GM18517 (cell line): Measurements from ENCODE around the gene PPP2R5B.

Source experiments
- ATAC-seq: cut with Tn5 transposase; IDR thresholded peaks from one replicate; pipeline ENCODE4 v1.9.1; 2021; ENCODE audit warnings: mild to moderate bottlenecking, moderate library complexity; ENCODE audit not compliant: unreplicated experiment

The PPP2R5B gene

DNA sequence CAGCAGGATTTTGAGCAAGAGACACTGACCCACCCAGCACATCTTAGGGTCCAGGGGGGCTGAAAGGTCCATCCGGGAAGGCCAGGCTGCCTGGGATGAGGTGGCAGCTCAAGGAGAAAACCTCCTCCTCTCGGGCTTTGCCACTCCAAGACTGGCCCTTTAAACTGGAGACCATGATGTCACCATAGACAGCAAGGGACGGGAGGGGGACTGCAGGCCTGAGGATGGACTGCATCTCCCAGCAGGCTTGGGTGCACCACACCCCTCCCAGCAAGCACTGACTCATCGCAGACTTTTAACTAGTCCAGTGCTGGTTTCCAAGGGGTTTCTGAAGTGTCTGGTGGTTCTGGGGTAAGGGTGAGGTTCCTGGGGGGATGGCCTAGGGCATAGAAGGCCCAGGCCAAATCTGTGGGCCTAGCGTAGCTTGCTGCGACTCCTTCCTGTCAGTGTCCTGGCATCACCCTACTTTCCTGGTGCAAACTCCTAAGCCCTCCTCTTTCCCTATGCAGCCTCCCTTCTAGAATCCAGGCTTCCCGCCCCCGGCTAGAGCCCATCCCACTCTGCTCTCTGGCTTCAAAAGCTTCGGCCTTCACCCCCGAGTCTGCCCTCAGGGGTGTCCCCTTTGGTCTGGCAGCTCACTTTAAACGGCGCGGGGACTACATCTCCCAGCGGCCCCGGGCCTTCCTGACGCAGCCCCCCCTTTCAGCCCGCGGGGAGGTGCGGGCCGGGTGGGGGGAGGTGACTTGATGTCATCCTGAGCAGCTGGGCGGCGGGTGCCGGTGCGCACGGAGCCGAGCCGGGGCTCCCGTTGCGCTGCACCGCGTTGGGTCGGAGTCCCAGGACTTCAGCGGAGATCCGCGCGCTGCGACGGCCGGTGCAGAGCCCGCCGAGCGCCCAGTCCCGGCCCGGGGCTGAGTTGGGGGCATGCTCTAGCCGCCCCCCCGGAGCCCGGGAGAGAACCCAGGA is at the start of gene PPP2R5B:
PPP2R5B (plus strand) TSS at position 746 of the 966 bp plus-strand sequence. CDS start 1,046 bp downstream, outside the sequence.
- ATAC-seq, result peak; percentile 63

DNA sequence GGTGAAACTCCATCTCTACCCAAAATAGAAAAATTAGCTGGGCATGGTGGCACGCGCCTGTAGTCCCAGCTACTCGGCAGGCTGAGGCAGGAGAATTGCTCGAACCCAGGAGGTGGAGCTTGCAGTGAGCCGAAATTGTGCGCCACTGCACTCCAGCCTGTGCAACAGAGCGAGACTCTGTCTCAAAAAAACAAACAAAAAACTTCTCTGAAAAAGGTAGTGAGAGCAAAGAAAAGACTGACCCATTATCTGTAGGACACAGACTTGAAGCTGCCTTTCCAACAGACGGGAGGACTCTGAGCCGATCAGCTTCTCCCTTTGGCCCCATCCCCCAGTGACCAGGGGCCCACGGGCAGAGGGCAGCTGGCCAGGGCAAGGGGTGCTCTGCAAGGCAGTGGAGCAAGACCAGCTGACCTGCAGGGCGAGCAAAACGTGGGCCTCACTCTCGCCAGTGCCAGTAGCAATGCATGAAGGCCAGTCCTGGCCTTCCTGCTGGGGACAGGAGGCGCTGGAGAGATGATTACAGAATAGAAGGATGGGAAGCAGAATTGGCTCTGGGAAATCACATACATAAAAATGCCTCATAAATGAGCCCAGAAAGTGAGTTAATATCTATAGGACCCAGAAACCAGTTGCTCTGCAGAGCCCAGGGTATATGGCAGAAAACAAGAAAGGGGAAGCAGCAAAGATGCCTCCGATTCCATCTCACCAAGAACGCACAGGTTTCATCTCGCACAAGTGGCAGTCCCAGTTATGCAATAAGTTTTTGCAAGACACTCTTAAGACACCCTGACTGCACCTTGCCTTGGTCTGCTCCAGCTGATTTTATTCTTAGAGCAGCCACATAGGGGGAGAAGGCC is 48.9 kb upstream of the PPP2R5B start:
- no peak for ATAC-seq

DNA sequence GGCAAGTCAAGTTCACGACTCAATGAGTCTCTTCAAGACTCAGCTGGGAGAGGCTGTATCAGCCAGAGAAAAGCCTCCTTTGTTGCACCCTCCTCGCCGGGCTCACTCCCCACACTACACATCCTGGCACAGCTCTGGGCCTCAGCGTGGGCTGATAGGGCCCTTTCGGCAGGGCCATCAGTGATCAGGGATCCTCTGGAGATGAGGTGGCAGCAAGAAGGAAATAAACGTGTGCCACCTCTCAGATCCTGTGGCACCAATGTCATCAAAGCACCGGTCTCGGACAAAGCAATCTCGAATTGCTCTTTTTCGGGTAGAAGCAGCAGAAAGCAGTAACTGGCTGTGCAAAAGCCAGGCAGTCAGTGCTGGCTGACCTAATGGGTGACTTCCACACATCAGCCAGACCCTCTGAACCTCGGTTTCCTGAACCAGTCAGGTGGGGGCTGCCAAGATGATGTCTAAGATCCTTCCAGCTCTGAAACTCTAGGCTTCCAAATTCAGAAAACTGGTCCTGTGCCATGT is 48.2 kb upstream of the PPP2R5B start:
- no peak for ATAC-seq

DNA sequence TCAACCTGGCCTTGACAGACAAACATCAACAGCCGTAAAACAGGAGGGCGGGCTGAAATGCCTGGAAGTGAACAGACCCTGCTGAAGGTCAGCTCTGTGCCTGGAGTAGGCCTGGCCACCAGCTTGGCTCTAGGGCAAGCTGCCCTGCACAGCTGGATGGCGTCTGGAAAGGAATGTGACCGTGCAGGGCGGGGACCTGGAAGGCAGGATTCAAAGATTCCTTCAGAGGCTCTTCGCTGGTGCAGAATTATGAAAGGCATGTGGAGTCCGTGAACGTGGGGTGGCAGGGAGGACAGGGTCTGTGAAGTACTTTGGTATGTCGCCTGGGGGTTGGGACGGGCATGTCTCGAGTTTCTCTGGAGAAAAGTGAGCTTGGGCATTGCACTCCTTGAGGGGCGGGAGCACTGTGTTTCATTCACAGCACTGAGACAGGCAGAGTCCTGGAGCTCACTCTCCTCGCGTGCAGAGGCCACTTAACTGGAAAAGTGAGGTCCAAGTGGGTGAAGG is 47.6 kb upstream of the PPP2R5B start:
- no peak for ATAC-seq

DNA sequence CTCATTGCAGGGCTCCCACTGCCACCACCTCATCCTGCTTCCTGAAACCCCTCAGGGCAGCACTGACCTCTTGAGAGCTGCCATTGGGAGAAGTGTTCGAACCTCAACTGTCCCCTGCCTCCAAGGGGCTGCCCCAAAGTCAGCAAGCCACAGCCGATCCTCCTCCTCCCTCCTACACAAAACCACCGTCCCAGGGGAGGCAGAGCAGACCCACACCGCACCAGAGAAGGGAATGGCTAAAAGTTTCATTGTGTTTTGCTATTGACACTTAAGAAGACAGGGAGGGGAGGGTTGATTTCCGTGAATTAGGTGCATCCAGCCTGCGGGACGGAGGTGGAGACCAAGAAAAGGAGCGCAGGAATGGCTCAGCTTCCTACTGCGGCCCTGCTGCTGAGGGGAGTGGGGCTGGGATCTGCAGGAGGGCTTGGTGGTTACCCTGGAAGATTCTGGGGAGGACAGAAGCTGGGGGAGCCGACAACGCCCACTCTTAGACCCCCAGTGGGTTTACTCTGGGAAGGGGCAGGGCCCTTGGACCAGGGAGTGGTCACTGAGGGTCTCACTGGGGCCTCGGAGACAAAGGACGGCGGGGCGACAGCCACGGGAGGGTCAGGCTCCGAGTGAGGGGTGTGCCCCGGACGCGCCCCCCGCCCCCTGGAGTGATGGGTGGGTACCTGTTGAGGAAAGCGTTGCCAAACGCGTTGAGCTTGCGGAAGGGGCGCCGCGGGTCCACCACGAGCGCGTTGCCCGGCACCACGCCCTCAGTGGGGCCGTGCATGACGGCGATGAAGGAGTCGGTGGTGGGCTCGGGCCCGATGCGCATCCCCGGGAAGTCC is 46.9 kb upstream of the PPP2R5B start:
- peak; percentile 1 for ATAC-seq

DNA sequence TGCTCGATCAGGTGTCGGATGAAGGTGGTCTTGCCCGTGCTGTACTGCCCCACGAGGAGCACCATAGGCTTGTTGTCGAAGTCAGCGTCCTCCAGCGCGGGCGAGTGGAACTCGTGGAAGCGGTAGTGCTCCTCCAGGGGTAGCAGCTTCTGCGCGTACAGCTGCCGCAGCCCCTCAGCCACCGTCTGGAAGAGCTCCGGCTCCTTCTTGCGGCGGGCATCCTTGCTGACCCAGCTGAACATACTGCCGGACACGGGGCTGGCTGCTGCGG is 46.3 kb upstream of the PPP2R5B start:
- ATAC-seq, result peak; percentile 17

DNA sequence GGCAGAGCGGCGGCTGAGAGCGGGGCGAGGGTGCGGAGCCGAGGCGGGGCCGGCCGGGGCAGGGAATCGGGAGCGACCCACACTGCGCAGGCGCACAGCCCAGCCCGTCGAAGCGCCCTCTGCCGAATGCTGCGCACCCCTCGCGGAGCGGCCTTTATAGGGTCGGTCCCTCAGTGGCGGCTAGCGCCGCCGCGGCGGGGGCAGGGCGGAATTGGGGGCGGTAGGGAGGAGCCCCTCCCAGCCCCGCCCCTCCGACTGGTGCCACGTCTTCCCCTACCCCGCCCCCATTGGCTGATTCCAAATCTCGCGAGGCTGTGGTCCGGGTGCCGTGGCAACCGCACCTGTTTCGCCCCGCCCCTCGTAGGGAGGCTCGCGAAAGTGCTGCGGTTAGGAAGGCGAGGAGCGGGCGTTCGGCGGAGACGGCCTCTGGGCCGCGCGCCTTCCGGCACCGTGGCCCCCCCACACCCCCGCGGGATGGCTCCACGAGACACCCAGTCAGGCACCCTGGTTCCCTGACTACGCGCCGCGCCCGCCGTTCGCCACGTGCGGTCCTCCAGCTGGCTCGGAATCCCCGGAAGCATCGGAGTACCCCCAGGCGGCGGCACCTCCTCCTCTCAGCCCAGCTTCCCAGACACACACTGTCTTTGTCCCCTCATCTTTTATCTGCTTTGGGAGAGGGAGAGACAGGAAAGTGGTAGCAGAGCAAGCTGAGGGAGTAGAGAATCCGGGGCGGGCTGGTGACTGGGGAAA is 45.8 kb upstream of the PPP2R5B start, which contains the start of gene EHD1:
EHD1 (minus strand) TSS at position 128 of the 750 bp plus-strand sequence. CDS start 157 bp downstream, outside the sequence.
- peak; percentile 70 for ATAC-seq

DNA sequence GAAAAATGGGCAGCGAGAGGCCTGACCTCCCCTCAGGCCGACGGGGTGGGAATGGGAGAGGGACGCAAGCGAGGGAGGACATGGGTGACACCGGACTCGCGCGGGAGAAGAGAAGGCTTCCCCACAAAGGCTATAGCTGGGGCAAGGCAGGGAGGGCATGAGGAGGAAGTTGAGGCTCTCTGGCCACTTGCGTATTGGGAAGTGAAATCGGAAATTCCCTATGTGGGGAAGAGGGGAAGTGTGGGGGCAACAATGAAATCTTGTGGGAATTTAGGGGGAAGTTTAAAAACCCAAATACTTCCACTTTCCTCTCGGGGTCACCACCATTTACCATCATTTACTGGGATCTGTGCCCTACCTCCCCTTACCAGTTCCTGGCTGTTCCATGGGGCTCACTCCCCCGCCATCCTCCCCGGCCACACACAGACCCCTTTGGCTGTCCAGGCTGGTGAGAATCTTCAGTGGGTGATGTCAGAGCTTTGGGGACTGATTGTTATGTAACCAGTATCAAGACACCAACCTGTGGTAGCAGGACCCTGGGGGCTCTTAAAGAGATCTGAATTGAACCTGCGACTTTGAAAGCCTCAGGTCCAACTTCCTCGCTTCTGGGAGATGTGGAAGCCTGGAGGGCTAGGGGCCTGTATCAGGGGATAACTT is 45.1 kb upstream of the PPP2R5B start:
- ATAC-seq, result no peak

DNA sequence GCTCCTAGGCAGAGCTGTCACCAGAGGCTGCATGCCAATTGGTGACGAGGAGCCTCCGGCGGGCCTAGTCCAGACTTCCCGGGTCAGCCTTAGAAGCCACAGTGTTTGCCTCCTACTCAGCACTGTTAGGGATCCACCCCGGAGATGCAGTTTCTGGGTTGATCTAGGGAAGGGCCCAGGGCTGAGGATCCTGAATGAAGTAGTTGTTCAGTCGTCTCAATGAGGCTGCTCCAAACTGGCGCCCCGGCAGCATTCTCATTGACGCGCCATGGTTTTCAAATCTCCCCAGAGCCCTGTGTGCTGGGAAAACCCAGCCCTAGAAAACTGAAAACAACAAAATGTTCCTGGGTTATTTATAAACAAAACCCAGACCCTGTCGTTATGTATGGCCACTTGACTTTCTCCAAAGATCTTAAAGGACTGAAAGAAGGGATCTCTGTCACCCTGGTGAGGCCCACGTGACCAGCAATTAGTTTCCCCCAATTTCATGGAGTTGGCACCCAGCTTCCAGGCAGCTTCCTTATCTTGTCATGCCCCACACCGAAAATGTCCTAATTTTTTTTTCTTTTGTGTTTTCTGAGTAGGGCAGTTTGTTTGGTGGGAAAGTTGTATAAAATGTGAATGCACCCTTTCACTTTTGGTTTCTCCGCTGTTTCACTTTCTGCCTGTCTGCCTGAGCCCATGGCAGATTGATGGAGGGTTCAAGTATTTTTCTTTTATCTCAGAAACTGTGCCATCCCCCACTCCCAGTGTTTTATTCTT is 44.1 kb upstream of the PPP2R5B start:
- no peak for ATAC-seq

DNA sequence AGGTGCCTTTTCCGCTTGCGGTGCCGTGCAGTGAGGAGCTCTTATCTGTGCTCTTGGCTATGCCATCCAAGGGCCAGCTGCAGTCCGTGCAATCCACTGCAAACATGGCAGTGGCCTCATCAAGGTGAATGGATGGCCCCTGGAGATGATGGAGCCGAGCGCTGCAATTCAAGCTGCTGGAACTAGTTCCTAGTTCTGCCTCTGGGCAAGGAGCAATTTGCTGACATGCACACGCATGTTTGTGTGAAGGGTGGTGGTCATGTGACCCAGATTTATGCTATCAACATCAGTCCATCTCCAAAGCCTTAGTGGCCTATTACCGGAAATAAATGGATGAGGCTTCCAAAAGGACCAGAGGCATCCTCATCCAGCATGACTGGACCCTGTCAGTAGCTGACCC is 43.0 kb upstream of the PPP2R5B start:
- ATAC-seq, result no peak

DNA sequence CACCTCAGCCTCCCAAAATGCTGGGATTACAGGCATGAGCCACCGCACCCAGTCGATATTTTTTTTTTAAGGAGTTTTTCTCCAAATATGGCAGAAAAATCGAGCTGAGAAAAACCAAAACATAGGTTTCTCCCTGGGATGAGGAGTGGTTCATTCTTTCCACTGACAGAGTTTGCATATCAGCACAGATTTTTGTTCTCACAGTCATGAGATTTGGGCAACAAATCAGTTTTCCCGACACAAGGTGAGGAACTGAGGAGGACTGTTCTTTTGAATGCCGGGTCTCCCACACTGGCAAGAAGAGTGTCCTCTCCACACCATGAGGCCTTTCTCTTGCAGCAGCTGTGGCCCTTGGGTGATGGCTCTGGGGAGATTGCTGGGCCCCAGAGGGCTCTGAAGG is 42.2 kb upstream of the PPP2R5B start:
- ATAC-seq, result no peak

DNA sequence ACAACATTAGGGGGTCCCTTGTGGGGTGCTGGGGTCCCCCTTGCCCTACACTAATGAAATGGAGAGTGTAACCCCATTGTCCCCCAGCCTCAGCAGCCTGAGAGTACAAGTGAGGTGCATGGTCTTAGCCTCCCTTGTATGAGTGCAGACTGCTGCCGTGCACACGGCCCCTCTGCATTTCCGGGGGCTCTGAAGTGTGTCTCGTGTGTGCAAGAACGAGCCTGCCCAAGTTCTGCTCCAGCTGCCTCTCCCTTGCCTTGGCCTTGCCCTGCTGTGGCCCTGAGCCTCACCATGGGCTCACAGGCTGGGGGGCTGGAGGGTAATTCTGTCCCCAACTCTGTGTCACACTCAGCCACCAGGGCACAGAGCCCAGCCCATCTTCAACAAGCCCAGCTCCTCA is 40.9 kb upstream of the PPP2R5B start:
- ATAC-seq, result no peak

DNA sequence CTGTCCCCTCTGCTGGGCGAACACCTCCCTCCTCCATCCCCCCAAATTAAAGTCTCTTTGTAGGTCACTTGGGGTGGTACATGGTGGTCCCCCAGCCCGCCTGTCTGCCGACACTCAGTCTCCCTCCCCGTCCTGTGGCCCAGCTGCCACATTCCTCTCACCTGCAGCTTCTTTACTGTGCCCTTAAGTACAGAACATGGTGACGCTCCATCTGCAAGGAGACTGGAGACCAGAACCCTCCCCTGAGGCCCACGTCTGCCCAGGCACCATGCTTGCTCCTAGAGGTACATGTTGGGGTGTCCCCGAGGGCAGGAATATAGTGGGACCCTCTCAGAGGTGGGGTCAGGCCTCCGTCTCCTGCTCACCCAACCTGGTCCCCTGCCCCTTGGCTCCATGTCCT is 40.5 kb upstream of the PPP2R5B start:
- no peak for ATAC-seq

DNA sequence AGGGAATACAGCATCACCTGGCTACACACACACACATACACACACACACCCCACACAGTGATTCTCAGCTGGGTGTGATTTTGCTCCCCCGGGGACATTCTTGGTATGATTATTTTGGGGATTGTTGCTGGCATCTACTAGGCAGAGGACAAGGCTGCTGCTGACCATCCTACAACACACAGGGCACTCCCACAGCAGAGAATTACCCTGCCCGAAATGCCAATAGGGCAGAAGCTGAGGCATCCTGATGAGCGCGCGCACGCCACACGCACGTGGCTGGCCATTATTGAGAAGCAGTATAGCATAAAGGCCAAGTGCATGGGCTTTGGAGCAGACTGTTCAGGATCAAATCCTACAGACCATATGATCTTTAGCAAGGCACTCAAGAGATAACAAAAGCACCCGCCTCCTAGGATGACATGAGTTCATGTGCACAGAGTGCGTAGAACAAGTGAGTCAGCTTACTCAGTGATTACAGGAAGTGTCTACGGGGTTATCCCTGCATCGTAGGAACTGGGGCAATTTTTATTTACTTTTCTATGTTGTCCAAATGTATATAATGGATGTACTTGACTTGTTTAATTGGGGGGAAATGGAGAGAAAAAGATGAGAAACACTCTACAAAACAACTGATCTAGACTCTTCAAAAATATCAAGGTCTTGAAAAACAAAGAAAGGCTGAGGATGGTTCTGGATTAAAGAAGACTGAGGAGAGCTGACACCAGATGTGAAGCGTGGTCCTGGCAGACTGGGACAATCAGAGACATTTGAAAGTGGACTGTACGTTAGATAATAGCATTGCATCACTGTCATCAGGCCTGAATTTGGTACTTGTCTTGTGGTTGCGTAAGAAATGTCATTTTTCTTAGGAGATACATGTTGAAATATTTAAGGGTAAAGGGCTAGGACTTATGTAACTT is 38.9 kb upstream of the PPP2R5B start:
- no peak for ATAC-seq

DNA sequence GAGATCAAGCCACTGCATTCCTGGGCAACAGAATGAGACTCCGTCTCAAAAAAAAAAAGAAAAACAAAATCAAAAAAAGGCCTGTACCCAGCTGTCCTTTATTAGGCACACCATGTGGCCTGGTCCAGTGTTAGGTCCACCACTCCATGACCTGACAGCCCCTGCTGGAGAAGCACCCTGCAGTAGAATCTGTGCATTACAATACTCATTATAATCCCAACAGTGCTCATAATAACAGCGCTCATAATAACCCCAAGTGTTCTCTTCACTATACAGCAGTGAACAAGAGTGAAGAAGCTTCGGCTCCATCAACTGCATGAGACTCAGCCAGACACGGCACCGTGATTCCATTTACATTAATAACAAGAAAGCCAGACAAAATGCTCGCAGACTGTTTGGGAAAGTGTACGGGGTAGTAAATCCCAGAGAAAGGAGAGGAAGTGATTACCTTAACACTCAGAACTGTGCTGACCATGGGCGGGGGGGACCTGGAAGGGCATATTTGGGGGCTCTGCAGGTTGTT is 37.2 kb upstream of the PPP2R5B start:
- no peak for ATAC-seq

DNA sequence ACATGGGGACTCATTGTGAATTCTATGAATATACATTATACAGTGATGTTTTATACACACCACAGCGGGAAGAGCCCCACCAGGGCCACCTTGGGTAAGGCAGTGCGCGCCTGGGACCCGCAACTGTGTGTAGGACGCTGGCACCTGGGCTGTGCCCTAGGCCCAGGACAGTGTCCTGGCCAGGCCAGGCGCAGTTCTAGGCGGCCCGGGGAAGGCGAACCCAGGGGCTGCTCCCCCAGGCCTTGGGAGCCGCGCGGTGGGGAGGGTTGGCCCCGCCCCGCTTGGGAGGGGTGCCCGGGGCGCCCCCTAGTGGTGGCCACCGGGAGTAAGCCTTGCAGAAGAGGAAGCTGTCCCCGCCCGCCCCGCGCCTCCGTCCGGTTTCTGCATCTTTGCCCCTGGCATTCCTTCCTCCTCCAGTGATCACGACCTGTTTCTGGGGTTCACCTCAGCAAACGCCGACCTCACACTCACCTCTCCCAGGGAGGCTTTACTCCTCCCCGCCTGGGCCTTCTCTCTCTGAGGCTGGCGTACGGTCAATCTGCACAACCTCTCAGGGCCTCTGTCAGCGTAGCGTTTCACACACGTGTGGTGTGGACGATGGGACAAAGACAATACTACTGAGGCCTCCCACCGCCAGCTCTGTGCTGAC is 36.6 kb upstream of the PPP2R5B start:
- no peak for ATAC-seq

DNA sequence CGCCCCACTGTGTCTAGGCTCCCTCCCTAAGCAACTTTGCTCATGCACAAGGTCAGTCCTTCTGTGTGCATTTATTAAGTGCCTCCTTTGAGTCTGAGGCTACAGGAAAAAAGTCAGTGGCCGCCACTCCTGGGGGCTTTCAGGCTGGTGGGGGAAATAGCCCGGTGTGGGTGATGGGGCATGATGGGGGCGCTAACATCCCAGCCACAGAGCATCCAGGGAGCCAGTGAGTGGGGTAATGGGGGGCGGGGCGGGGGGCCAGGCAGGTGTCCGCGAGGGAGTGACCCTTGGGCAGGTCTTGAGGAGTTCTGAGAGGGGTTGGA is 36.1 kb upstream of the PPP2R5B start:
- ATAC-seq, result no peak
